Lower leg skin (tissue), 3 donors: ENCODE measurements around the gene CELA1.

Experiments used
- CTCF ChIP-seq, 3 donors: fragments of 450-650 bp; IDR thresholded peaks; one replicate each; pipeline ENCODE4 v1.5.1; 2016; ENCODE audit warnings: antibody characterized with exemption in 3 of 3, mild to moderate bottlenecking in 3 of 3, moderate library complexity in 2 of 3
- POLR2A ChIP-seq, 2 donors: fragments of 450-650 bp; IDR thresholded peaks; one replicate each; pipeline ENCODE4 v1.6.1; 2016 to 2017; ENCODE audit warnings: antibody characterized with exemption in 2 of 2, mild to moderate bottlenecking in 1 of 2, moderate library complexity in 1 of 2

GRCh38 chr12:51326698-51327439, 19.6 kb downstream of the CELA1 start:
- TF ChIP-seq CTCF (IDR thresholded peaks at IDR 0.05): no peak
- TF ChIP-seq POLR2A (IDR thresholded peaks at IDR 0.05): no peak
